GM10266 (cell line): ENCODE measurements around the gene UMAD1.

Experiments used
- DNase-seq: peaks from one replicate; pipeline ENCODE4 v3.0.0; 2012; ENCODE audit errors: extremely low spot score
- CTCF ChIP-seq: IDR thresholded peaks from 2 replicates; pipeline ENCODE4 v1.5.1; 2012; ENCODE audit warnings: mild to moderate bottlenecking, low read depth; ENCODE audit not compliant: control insufficient read depth, insufficient read depth; ENCODE audit errors: missing control alignments

The UMAD1 gene

DNA sequence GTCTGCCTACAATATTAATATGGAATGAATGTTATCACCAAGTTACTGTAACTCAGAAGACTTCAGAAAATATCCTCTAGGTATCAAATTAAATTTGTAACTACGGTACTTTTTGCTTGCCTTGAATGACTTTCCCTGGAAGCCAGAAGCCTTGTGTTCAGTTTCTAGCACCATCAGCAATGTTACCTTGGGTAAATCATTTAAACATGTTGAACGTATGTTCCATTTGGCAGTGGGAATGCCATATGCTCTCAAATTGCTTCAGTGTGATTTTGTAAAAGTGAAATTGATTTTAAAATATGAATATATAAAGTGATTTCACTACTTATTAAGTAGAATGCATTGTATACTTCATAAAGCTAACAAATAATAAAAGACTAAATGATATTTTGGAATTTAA is 66.7 kb downstream of the UMAD1 start:
- TF ChIP-seq CTCF = no peak
- no peak for DNase-seq

GRCh38 chr7:7707806-7708205 is 67.3 kb downstream of the UMAD1 start:
- no peak for DNase-seq

DNA sequence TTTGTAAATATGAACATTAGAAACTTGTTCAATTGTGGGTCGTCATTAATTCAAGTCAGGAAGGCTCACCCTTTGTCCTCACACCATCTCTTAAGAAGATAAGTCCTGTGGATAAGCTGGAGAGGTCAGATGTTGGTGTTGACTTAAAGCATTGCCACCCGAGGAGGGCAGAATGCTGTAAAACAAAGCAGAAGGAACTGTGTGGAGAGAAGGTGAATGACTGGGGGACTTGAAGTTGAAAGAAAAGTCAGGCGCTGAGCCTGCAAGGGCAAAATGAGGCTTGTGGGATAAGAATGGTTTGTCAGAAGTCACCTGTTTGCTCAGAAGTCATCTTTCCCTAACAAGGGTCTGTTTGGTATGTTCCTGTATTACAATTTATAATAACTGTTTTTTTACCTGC is 68.7 kb downstream of the UMAD1 start:
- no peak for DNase-seq
- no peak for TF ChIP-seq CTCF

More at GRCh38 chr7:7707806-7708205, 67.3 kb downstream of the UMAD1 start:
- TF ChIP-seq CTCF = no peak

DNA sequence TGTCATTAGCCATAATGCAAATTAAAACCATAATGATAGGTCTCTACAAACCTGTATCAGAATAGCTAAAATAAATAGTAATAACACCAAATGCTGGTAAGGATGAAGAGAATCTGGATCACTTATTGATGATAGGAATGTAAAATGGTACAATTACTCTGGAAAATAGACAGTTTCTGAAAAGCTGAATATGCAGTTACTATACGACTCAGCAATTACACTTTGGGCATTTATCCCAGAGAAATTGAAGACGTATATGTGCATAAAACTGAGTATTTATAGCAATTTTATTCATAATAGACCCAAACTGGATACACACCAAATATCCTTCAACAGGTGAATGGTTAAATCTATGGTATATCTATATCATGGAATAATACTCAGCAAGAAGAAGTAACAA is 69.9 kb downstream of the UMAD1 start:
- no peak for TF ChIP-seq CTCF

DNA sequence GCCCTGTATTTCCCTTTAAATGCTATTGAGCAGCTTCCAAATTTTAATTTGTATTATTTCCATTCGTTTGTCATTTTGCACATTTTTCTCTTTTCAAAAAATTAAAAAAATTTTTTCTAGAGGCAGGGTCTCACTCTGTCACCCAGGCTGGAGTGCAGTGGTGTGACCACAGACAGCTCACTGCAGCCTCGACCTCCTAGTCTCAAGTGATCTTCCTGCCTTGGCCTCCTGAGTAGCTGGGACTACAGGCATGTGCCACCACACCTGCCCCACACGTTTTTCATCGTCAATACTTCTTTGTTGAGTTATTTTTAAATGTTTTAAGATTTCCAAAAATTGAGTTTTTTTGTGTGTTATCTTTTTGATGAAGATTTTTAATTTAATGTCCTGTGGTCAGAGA is 73.2 kb downstream of the UMAD1 start:
- no peak for DNase-seq
- no peak for TF ChIP-seq CTCF

More for the DNA sequence above, 69.9 kb downstream of the UMAD1 start:
- DNase-seq = no peak

DNA sequence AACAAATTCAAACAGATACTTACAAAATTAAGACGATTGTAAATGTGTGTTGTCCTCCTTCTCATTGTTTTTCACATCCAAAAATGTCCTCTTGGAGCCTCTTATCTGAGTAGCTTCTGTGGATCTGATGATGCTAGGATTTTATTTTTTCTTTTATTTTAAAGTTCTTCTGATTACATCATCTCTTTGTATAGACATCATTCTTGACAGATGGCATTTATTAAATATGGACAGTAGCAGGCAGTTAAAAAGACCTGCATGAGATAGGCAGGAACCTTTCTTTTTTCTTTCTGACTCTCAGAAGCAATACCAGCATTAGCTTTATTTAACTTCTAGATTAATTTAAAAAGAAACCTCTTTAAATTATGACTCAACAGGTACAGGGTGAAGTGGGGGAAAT is 77.9 kb downstream of the UMAD1 start, which contains the start of gene RPA3:
Gene RPA3, minus strand, starts transcription at position 116 of the 400 bp plus-strand sequence. CDS start 78,189 bp downstream, outside the sequence.
- DNase-seq = no peak
- no peak for TF ChIP-seq CTCF

DNA sequence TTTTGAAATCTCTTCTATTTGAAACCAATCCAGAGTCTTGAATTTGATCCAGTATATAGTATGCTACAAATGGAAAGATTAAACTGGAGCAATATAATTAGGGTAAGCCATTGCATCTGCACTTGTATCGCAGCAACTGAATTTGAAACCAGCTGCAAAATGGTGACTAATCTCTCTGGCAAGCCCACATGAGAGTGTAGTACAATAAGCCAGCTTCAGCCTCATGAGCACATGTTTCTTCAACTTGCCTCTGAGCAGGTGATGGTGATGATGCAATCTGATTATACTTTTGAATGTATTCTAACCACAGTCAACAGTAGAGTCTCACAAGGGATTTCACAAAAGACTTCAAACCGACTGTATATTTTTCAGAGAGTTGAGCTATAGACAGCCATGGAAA is 78.7 kb downstream of the UMAD1 start:
- TF ChIP-seq CTCF = no peak
- peak; percentile 77 for DNase-seq

DNA sequence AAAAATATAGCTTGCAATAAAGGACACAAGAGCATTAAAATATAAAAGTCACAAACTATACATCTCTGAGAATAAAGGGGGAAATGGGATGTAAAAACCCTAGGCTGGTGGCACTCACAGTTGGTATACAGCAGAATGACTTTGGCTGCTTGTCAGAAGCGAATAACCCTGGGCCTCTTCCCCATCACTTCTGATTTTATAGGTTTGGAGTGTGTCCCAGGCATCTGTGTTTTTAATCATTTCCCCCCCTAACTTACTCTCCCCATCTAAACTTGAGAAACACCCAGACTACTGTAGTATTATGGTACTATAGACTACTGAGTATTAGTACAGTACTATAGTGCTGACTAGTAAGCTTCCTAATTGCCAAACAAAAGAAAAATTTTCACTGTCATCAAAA is 79.6 kb downstream of the UMAD1 start:
- no peak for DNase-seq
- no peak for TF ChIP-seq CTCF
